ENCODE data around the gene NRSN1. TPM values are rescaled to one million over a fixed set of nuclear protein-coding genes. Genes with fewer than 3 reads are reported as not detected.

NRSN1 gene
- total RNA-seq, 3 donors from 2014 or later, result not detected

DNA sequence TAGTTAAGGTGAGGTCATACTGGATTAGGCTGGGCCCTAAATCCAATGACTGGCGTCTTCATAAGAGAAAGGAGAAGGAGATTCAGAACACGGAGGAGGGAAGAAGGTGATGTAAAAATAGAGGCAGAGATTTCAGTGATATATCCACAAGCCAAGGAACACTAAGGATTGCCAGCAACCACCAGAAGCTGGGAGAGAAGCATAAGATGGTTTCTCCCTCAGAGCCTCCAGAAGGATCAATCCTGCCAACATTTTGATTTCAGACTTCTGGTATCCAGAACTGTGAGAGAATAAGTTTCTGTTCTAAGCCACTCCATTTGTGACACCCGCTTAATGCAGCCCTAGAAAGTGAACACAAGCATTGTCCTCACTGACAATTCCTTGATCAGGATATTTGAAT, 33.6 kb upstream of the NRSN1 start:
- intact Hi-C loops (cut with DNase I; ENCODE audit: low total_unique reads), result no loop called here
- no peak for DNase-seq (ENCODE audit: low spot score in 2 of 2)
- Histone ChIP-seq H3K36me3 (no peaks in the 10 kb centered on the region), H3K4me1 (no peaks in the 10 kb centered on the region), H3K4me3 (no peak overlapping the region), H3K27ac (peak overlapping the region; percentile 48 to 51), H3K27me3 (no peaks in the 10 kb centered on the region), H3K9me3 (no peaks in the 10 kb centered on the region)
- no peak for TF ChIP-seq POLR2A (IDR thresholded peaks at IDR 0.05)
- no peak for TF ChIP-seq POLR2AphosphoS5 (IDR thresholded peaks at IDR 0.05)
- TF ChIP-seq, protein P1, sequence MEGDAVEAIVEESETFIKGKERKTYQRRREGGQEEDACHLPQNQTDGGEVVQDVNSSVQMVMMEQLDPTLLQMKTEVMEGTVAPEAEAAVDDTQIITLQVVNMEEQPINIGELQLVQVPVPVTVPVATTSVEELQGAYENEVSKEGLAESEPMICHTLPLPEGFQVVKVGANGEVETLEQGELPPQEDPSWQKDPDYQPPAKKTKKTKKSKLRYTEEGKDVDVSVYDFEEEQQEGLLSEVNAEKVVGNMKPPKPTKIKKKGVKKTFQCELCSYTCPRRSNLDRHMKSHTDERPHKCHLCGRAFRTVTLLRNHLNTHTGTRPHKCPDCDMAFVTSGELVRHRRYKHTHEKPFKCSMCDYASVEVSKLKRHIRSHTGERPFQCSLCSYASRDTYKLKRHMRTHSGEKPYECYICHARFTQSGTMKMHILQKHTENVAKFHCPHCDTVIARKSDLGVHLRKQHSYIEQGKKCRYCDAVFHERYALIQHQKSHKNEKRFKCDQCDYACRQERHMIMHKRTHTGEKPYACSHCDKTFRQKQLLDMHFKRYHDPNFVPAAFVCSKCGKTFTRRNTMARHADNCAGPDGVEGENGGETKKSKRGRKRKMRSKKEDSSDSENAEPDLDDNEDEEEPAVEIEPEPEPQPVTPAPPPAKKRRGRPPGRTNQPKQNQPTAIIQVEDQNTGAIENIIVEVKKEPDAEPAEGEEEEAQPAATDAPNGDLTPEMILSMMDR (IDR thresholded peaks at IDR 0.05), result no peak

DNA sequence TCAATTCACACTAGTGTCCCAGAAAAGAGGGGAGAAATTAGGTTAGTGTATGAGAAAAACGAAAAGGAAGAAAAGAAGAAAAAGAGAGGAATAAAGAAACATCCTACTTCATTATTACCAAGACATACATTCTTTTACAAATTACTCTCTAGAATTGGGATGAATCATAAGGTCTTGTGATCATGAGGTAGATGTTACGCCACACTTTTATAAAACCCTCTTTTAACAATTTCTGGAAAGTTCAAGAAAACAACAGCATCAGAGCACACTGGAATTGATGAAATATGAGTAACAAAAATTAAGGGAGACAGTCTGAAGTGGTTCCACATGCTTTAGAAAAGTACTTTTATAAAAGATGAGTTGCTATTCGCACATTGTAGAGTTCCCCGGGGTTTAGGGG, 32.6 kb upstream of the NRSN1 start:
- no peaks in the 10 kb centered on the region for H3K36me3 ChIP-seq
- intact Hi-C loops (cut with DNase I; ENCODE audit: low total_unique reads), result no loop called here
- no peak for DNase-seq (ENCODE audit: low spot score in 2 of 2)
- no peak overlapping the region for H3K4me3 ChIP-seq
- no peaks in the 10 kb centered on the region for H3K4me1 ChIP-seq
- TF ChIP-seq POLR2A (IDR thresholded peaks at IDR 0.05) (no peak), POLR2AphosphoS5 (IDR thresholded peaks at IDR 0.05) (no peak)
- TF ChIP-seq, protein P1 (IDR thresholded peaks at IDR 0.05), result no peak
- peak overlapping the region in 1 of 2 donors; percentile 48 for H3K27ac ChIP-seq
- H3K9me3 ChIP-seq, result no peaks in the 10 kb centered on the region
- no peaks in the 10 kb centered on the region for H3K27me3 ChIP-seq

DNA sequence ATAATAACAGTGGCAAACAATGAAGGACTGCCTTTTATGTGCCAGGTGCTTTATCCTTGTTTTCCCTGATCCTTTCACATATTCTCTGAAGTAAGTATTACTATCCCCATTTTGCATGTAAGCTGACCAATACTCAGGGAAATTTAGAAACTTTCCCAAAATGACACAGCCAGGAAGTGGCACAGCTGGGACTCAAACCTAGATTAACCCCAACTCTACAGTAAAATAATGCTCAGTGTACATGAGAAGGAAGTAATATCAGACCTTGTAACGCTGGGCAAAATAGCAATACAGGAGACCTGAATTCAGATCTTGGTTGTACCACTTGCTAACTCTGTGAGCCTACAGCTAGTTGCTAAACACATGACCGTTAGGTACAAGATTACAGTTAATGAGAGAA, 26.8 kb upstream of the NRSN1 start:
- H3K36me3 ChIP-seq, result no peaks in the 10 kb centered on the region
- H3K27ac ChIP-seq, result no peak overlapping the region
- no peak for TF ChIP-seq POLR2AphosphoS5 (IDR thresholded peaks at IDR 0.05)
- TF ChIP-seq POLR2A (IDR thresholded peaks at IDR 0.05), result no peak
- TF ChIP-seq, protein P1 (IDR thresholded peaks at IDR 0.05), result no peak
- DNase-seq (ENCODE audit: low spot score in 2 of 2), result no peak
- intact Hi-C loops (cut with DNase I; ENCODE audit: low total_unique reads), result no loop called here
- H3K9me3 ChIP-seq, result no peaks in the 10 kb centered on the region
- H3K4me3 ChIP-seq, result no peak overlapping the region
- H3K4me1 ChIP-seq, result no peaks in the 10 kb centered on the region
- no peaks in the 10 kb centered on the region for H3K27me3 ChIP-seq

DNA sequence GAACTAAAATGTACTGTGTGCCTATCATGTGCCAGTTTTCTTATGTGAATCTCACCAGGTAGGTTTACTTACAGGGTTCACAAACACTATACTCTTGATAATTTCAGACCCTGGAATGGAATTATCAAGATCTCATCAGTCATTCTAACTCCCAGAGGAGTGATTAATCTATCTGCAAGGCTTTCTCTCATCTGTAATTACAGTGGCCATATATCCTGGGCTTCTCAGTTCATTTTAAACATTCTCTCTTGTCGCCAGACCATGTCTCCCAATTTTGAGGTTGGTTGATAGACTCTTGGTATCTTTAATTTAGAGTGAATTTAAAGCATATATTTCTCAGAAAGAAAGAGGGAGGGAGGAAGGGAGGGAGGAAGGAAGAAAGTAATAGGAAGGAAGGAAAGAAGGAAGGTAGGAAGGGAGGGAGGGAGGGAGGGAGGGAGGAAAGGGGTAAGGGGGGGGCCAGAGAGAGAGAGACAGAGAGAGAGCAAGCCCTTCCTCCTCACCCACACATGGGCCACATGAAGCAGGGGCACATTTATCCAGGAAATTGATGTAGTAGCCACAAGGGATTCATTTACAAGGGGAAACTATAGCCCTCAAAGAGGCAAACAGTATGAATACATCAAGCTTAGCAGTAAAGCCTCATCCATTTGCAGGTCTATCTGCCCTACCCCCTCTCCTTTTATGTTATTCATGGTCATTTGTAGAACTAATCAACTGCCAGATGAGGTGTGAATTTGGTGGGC, 25.8 kb upstream of the NRSN1 start:
- H3K27ac ChIP-seq, result no peak overlapping the region
- no peaks in the 10 kb centered on the region for H3K4me1 ChIP-seq
- H3K36me3 ChIP-seq, result no peaks in the 10 kb centered on the region
- no peaks in the 10 kb centered on the region for H3K9me3 ChIP-seq
- no peak overlapping the region for H3K4me3 ChIP-seq
- DNase-seq (ENCODE audit: low spot score in 2 of 2), result no peak
- TF ChIP-seq POLR2AphosphoS5 (IDR thresholded peaks at IDR 0.05), result no peak
- TF ChIP-seq POLR2A (IDR thresholded peaks at IDR 0.05), result no peak
- TF ChIP-seq, protein P1 (IDR thresholded peaks at IDR 0.05), result no peak
- H3K27me3 ChIP-seq, result no peaks in the 10 kb centered on the region
- intact Hi-C loops (cut with DNase I; ENCODE audit: low total_unique reads), result no loop called here

DNA sequence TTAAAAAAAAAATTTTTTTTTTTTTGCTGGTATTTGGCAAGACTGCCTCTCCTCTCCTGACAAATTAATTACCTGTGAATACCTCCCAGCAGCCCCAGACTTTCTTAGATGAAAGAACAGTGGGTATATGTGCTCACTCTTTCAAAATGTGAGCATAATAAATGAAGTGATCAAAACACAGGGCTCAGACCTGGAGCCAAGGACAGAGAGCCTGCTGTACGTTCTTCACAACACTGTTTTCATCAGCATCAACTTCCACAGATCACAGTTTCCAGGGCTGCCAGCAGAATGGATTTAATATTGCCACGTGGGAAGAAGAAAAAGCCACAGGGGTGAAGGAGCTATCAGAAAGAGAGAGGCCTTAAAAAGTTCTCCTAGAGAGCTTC, 25.3 kb upstream of the NRSN1 start:
- Histone ChIP-seq H3K27ac (no peak overlapping the region), H3K27me3 (no peaks in the 10 kb centered on the region), H3K36me3 (no peaks in the 10 kb centered on the region), H3K4me1 (no peaks in the 10 kb centered on the region), H3K9me3 (no peaks in the 10 kb centered on the region), H3K4me3 (no peak overlapping the region)
- intact Hi-C loops (cut with DNase I; ENCODE audit: low total_unique reads), result no loop called here
- TF ChIP-seq POLR2A (IDR thresholded peaks at IDR 0.05) (no peak), POLR2AphosphoS5 (IDR thresholded peaks at IDR 0.05) (no peak)
- TF ChIP-seq, protein P1 (IDR thresholded peaks at IDR 0.05), result no peak
- no peak for DNase-seq (ENCODE audit: low spot score in 2 of 2)
